H1 (cell line): ENCODE results near the gene PAXX. TPM values are rescaled to one million over a fixed set of nuclear protein-coding genes. Genes with fewer than 3 reads are reported as not detected.
A peak's percentile ranks its signal among the peaks of the same experiment; 100 is the strongest.

Experiments
- CTCF ChIA-PET: fragments of 300-600 bp; sonication (Branson Sonifier 250); formaldehyde crosslinking; loops from one replicate; lab custom pipeline; 2021; ENCODE audit not compliant: partially characterized antibody; lab: Charles Lee
- POLR2A ChIA-PET: fragments of 300-600 bp; sonication (Branson Sonifier 250); formaldehyde crosslinking; loops from one replicate; lab custom pipeline; 2021; ENCODE audit warnings: inconsistent platforms; ENCODE audit not compliant: partially characterized antibody; lab: Charles Lee
- DNase-seq, 2 experiments: peaks; one replicate each; pipeline versions ENCODE4 v3.0.0 to v3.0.0-alpha.2; 2010 to 2022; ENCODE audit warnings: low spot score in 2 of 2, low read depth in 1 of 2, mixed read lengths in 1 of 2
- FAIRE-seq: peaks from 2 replicates; lab custom pipeline; 2011; peaks lifted over from hg19 to GRCh38; lab: Jason Lieb, UNC
- H2AFZ ChIP-seq: 2 replicates; pipeline ENCODE4 v1.8.1; 2012; ENCODE audit warnings: low read length, inconsistent platforms
- H2AK5ac ChIP-seq: 2 replicates; pipeline ENCODE4 v1.6.1; 2013; ENCODE audit warnings: low read depth, low read length
- H2BK120ac ChIP-seq: replicated peaks from 2 replicates; pipeline ENCODE3; 2013; ENCODE audit warnings: low read depth, low read length, inconsistent platforms
- H2BK12ac ChIP-seq: 2 replicates; pipeline ENCODE4 v1.6.1; 2013; ENCODE audit warnings: low read depth, low read length
- H2BK15ac ChIP-seq: 2 replicates; pipeline ENCODE4 v1.6.1; 2013; ENCODE audit warnings: low read length
- H2BK20ac ChIP-seq: 2 replicates; pipeline ENCODE4 v1.6.1; 2013; ENCODE audit warnings: low read length
- H2BK5ac ChIP-seq: 2 replicates; pipeline ENCODE4 v1.6.1; 2013; ENCODE audit warnings: low read depth, low read length
- H3K14ac ChIP-seq: 2 replicates; pipeline ENCODE4 v1.6.1; 2013; ENCODE audit warnings: inconsistent platforms; ENCODE audit not compliant: insufficient read length
- H3K18ac ChIP-seq: 2 replicates; pipeline ENCODE4 v1.6.1; 2013; ENCODE audit warnings: low read length; ENCODE audit errors: extremely low read depth
- H3K23ac ChIP-seq: 2 replicates; pipeline ENCODE4 v1.6.1; 2013; ENCODE audit warnings: inconsistent platforms; ENCODE audit not compliant: insufficient read length
- H3K23me2 ChIP-seq: 2 replicates; pipeline ENCODE4 v1.6.1; 2013; ENCODE audit warnings: low read depth, low read length
- H3K27ac ChIP-seq: 2 replicates; pipeline ENCODE4 v1.6.1; 2011; ENCODE audit warnings: low read depth, low read length, inconsistent platforms
- H3K27me3 ChIP-seq, 4 experiments: replicated peaks in 1 of 4; 1 replicate in 1 of 4; 2 replicates in 3 of 4; pipeline versions ENCODE4 v1.6.1 to v1.8.1; 2011 to 2013; ENCODE audit warnings: low read length in 3 of 4, mild to moderate bottlenecking in 3 of 4, inconsistent platforms in 2 of 4, mixed read lengths in 2 of 4, moderate library complexity in 1 of 4; ENCODE audit not compliant: control insufficient read depth in 3 of 4, insufficient read depth in 3 of 4; ENCODE audit errors: extremely low read depth in 1 of 4
- H3K36me3 ChIP-seq, 4 experiments: 2 replicates each; pipeline versions ENCODE4 v1.6.1 to v1.8.1; 2011 to 2013; ENCODE audit warnings: mild to moderate bottlenecking in 4 of 4, low read length in 3 of 4, moderate library complexity in 2 of 4, control low read depth in 1 of 4, inconsistent platforms in 1 of 4; ENCODE audit not compliant: insufficient read depth in 4 of 4, control insufficient read depth in 2 of 4
- H3K4ac ChIP-seq: replicated peaks from 2 replicates; pipeline ENCODE3; 2013; ENCODE audit warnings: low read length, low read depth, mixed read lengths, inconsistent platforms; ENCODE audit not compliant: insufficient read length
- H3K4me1 ChIP-seq, 4 experiments: replicated peaks in 1 of 4; 1 replicate in 1 of 4; 2 replicates in 3 of 4; pipeline versions ENCODE4 v1.6.1 to v1.8.1; 2011 to 2013; ENCODE audit warnings: low read length in 3 of 4, inconsistent platforms in 2 of 4, mixed read lengths in 1 of 4; ENCODE audit not compliant: insufficient read depth in 4 of 4, control insufficient read depth in 3 of 4
- H3K4me2 ChIP-seq, 2 experiments: 2 replicates each; pipeline versions ENCODE4 v1.6.1 to v1.8.1; 2011 to 2013; ENCODE audit warnings: low read depth in 2 of 2, low read length in 2 of 2, control low read depth in 1 of 2, inconsistent platforms in 1 of 2, mild to moderate bottlenecking in 1 of 2; ENCODE audit not compliant: insufficient read depth in 1 of 2
- H3K4me3 ChIP-seq, 4 experiments: fragments of 200-600, 300-600 bp in 1 of 4; sonication (generic), shearing (Covaris generic), sonication (Bioruptor Twin) in 1 of 4; 2 replicates each; pipeline versions ENCODE4 v1.5.1 to v1.8.1; 2011 to 2016; ENCODE audit warnings: low read length in 4 of 4, low read depth in 3 of 4, control low read depth in 2 of 4, inconsistent platforms in 2 of 4, mild to moderate bottlenecking in 2 of 4, mixed read lengths in 1 of 4, moderate library complexity in 1 of 4; ENCODE audit not compliant: insufficient read depth in 2 of 4; ENCODE audit errors: extremely low read depth in 1 of 4
- H3K56ac ChIP-seq: replicated peaks from 2 replicates; pipeline ENCODE3; 2013; ENCODE audit warnings: low read depth, mild to moderate bottlenecking, mixed read lengths, low read length, inconsistent platforms; ENCODE audit not compliant: insufficient read length
- H3K79me1 ChIP-seq: 2 replicates; pipeline ENCODE4 v1.6.1; 2013; ENCODE audit warnings: low read depth, low read length, control low read depth
- H3K79me2 ChIP-seq, 2 experiments: 2 replicates each; pipeline versions ENCODE4 v1.6.1 to v1.8.1; 2012 to 2013; ENCODE audit warnings: low read length in 2 of 2, mild to moderate bottlenecking in 2 of 2, inconsistent platforms in 1 of 2; ENCODE audit not compliant: insufficient read depth in 2 of 2, control insufficient read depth in 1 of 2
- H3K9ac ChIP-seq, 4 experiments: replicated peaks in 1 of 4; 1 replicate in 1 of 4; 2 replicates in 3 of 4; pipeline versions ENCODE4 v1.6.1 to v1.8.1; 2011 to 2013; ENCODE audit warnings: low read depth in 3 of 4, low read length in 3 of 4, control low read depth in 2 of 4, mild to moderate bottlenecking in 2 of 4, moderate library complexity in 2 of 4, inconsistent platforms in 1 of 4; ENCODE audit errors: extremely low read depth in 1 of 4
- H3K9me3 ChIP-seq, 2 experiments: 2 replicates each; pipeline versions ENCODE4 v1.6.1 to v1.8.1; 2012 to 2013; ENCODE audit warnings: mild to moderate bottlenecking in 2 of 2, moderate library complexity in 2 of 2, control low read depth in 1 of 2, inconsistent platforms in 1 of 2, low read depth in 1 of 2, low read length in 1 of 2, mixed read lengths in 1 of 2; ENCODE audit not compliant: insufficient read depth in 2 of 2
- H4K20me1 ChIP-seq, 2 experiments: replicated peaks in 1 of 2; 2 replicates each; pipeline versions ENCODE3 to v1.8.1; 2011 to 2013; ENCODE audit warnings: inconsistent platforms in 2 of 2, low read length in 2 of 2, mild to moderate bottlenecking in 1 of 2; ENCODE audit not compliant: insufficient read depth in 2 of 2, control insufficient read depth in 1 of 2
- H4K5ac ChIP-seq: 2 replicates; pipeline ENCODE4 v1.6.1; 2013; ENCODE audit warnings: low read length, low read depth, mixed read lengths, inconsistent platforms; ENCODE audit not compliant: insufficient read length
- H4K8ac ChIP-seq: 2 replicates; pipeline ENCODE4 v1.8.0; 2013; ENCODE audit warnings: mild to moderate bottlenecking, moderate library complexity, low read length, inconsistent platforms; ENCODE audit not compliant: insufficient read depth; ENCODE audit errors: extremely low read depth
- H4K91ac ChIP-seq: replicated peaks from 2 replicates; pipeline ENCODE3; 2013; ENCODE audit warnings: low read length, mixed read lengths, inconsistent platforms; ENCODE audit not compliant: insufficient read length
- GABPA ChIP-seq: IDR thresholded peaks from 2 replicates; pipeline ENCODE4 v1.6.1; 2011; ENCODE audit warnings: mild to moderate bottlenecking, low read length, moderate library complexity, borderline replicate concordance; ENCODE audit not compliant: insufficient read depth
- HDAC2 ChIP-seq, 2 experiments: fragments of 300-600 bp in 1 of 2; sonication (generic) in 1 of 2; IDR thresholded peaks; 2 replicates each; pipeline ENCODE4 v1.6.1; 2011 to 2012; ENCODE audit warnings: low read depth in 2 of 2, low read length in 2 of 2, mild to moderate bottlenecking in 2 of 2, moderate library complexity in 2 of 2, borderline replicate concordance in 1 of 2, inconsistent platforms in 1 of 2
- KDM4A ChIP-seq: IDR thresholded peaks from one replicate; pipeline ENCODE4 v1.7.1; 2012; ENCODE audit warnings: low read depth, mild to moderate bottlenecking, moderate library complexity, low read length, inconsistent platforms; ENCODE audit not compliant: severe bottlenecking
- MAFK ChIP-seq: IDR thresholded peaks from 2 replicates; pipeline ENCODE4 v1.6.1; 2012; ENCODE audit warnings: low read depth, mild to moderate bottlenecking, improper control_type of control experiment, low read length
- PHF8 ChIP-seq: fragments of 200-600 bp; sonication (generic); conservative IDR thresholded peaks from 2 replicates; pipeline ENCODE4 v1.7.1; 2012; ENCODE audit warnings: low read depth, mild to moderate bottlenecking, inconsistent platforms, low read length, moderate library complexity
- SIN3A ChIP-seq, 2 experiments: IDR thresholded peaks in 1 of 2; conservative IDR thresholded peaks in 1 of 2; 2 replicates each; pipeline ENCODE4 v1.6.1; 2011 to 2012; ENCODE audit warnings: low read length in 2 of 2, improper control_type of control experiment in 1 of 2, low read depth in 1 of 2, mild to moderate bottlenecking in 1 of 2
- TCF12 ChIP-seq: IDR thresholded peaks from 2 replicates; pipeline ENCODE4 v1.6.1; 2011; ENCODE audit warnings: low read depth, mild to moderate bottlenecking, low read length
- WGBS, 2 experiments: shearing (Covaris generic) in 1 of 2; methylation state at CpG; one replicate each; pipeline versions ENCODE4 v1.1.6 to v1.1.7; 2013 to 2015; ENCODE audit warnings: low lambda C conversion rate in 2 of 2, mixed read lengths in 2 of 2, inconsistent platforms in 1 of 2, low coverage in 1 of 2, missing lambda C conversion rate in 1 of 2; ENCODE audit not compliant: insufficient replicate concordance in 2 of 2, insufficient coverage in 1 of 2, insufficient read length in 1 of 2; ENCODE audit errors: extremely low coverage in 1 of 2, missing lambda C conversion rate in 1 of 2; 5-methylcytosine and 5-hydroxymethylcytosine counted together
- polyA plus RNA-seq, 7 experiments: library from polyadenylated mRNA; depleted of rRNA in 3 of 7; stranded (reverse) in 5 of 7; unstranded in 2 of 7; fragments of >200 nt in 5 of 7; fragments of 200-250 nt in 2 of 7; gene quantifications; 1 replicate in 5 of 7; 2 replicates in 1 of 7; 4 replicates in 1 of 7; pipeline versions ENCODE4 v1.2.1 to v1.2.3, GENCODE V29; 2011 to 2013; ENCODE audit warnings: missing spikeins in 2 of 7, mixed read lengths in 2 of 7
- total RNA-seq: library from RNA; stranded (reverse); fragmentation: NEBNext Ultra II Directional; extraction: Animal tissue kit (Norgen Biotek cat#: 25700); gene quantifications from 2 replicates; pipeline ENCODE4 v1.2.1, GENCODE V29; 2021
- TF ChIP-seq, protein P1 (sequence below): IDR thresholded peaks from 2 replicates; pipeline ENCODE4 v1.6.1; 2011; ENCODE audit warnings: low read depth, mild to moderate bottlenecking, low read length; ENCODE audit not compliant: insufficient read depth

The PAXX gene
- total and polyA plus RNA-seq, 2 of the 8 experiments (the other 6 are each of a cell fraction or from before 2014, with no cell fraction given): 43.4 to 45.9 TPM

DNA sequence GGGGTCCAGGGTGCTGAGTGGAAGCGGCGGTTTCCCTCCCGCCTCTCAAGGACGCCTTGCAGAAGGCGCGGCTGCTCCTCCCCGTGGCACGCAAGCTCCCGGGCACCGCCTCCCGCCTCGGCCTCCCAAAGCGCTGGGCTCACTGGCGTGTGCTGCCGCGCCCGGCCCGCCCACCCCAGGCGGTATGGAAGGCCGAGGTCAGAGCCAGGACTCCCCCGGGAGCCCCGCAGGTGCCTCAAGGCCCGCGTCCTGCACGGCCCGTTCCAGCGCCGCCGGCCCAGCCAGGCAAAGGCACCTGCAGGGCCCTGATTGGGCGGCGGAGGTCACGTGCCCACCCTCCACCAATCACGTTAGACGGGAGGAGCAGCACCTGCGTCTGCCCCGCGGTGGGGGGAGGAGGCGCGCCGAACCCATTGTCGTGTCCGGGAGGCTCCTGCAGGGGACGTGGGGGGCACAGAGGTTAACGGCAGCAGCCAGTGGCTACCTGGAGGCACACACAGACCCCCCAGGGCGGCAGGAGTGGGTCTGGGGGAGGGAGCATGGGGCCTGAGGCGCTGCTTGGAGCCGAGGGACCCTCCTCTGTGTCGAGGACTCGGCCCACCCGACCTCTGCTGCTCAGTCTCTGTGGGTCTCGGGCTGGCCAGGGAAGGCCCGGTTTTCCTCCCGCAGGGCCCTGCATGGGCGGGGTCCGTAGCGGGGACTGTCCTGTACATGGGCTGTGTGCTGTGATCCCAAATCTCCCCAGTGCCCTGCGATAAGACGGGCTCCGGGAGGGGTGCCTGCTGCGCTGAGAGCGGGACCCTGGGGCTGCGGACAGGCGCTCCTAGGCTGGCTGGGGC, 42.2 kb upstream of the PAXX start:
- H3K9ac ChIP-seq: peak overlapping the region in 3 of 4 experiments; percentile 38 to 56 (median 47); a peak in 5 of 7 replicates
- peak overlapping the region; percentile 97 for H3K18ac ChIP-seq
- 0 out of 2 replicates have a peak overlapping the region, but pooled peaks have one; percentile 71 for H2BK12ac ChIP-seq
- H3K4me1 ChIP-seq: peaks cover 0 to 16% (median 11%) of the 10 kb centered on the region in 4 experiments; a peak in 5 of 7 replicates
- FAIRE-seq: no peak
- no peaks in the 10 kb centered on the region for H3K27me3 ChIP-seq
- H3K79me1 ChIP-seq: no peaks in the 10 kb centered on the region
- peak overlapping the region; percentile 78 for H3K4ac ChIP-seq
- peak overlapping the region; percentile 90 for H4K8ac ChIP-seq
- H4K20me1 ChIP-seq: no peaks in the 10 kb centered on the region
- H3K23ac ChIP-seq: no peak overlapping the region
- H2BK15ac ChIP-seq: peak overlapping the region; percentile 88; the same call in 1 of the 2 replicates
- 19% methylated on average over 27 of the region's 63 CpGs; no CpG with 5 or more reads in 1 of the 2 experiments for WGBS, 2 experiments
- H3K14ac ChIP-seq: no peak overlapping the region
- no peaks in the 10 kb centered on the region for H3K9me3 ChIP-seq
- H3K27ac ChIP-seq: peak overlapping the region; percentile 20; the same call in 1 of the 2 replicates
- 0 out of 2 replicates have a peak overlapping the region, but pooled peaks have one; percentile 42 for H2AK5ac ChIP-seq
- DNase-seq: peak; percentile 84 to 99
- POLR2A ChIA-PET: interaction anchor here (0.7 to 1.3 kb wide), 2 partner anchors 43 to 74 kb away, joined by 3 read pairs; no protein-coding TSS in a partner anchor
- H3K79me2 ChIP-seq: no peaks in the 10 kb centered on the region
- no peaks in the 10 kb centered on the region for H3K36me3 ChIP-seq
- peak overlapping the region; percentile 80 for H4K5ac ChIP-seq
- H3K4me3 ChIP-seq: peak overlapping the region; percentile 36 to 55 (median 49)
- H2AFZ ChIP-seq: no peak overlapping the region
- peak overlapping the region; percentile 69 for H3K56ac ChIP-seq
- H4K91ac ChIP-seq: peak overlapping the region; percentile 89
- no peak overlapping the region for H2BK20ac ChIP-seq
- H2BK120ac ChIP-seq: peak overlapping the region; percentile 87
- peak overlapping the region; percentile 93; the same call in 1 of the 2 replicates for H2BK5ac ChIP-seq
- CTCF ChIA-PET: interaction anchor here (3.1 to 3.2 kb wide), 2 partner anchors 26 to 41 kb away, joined by 19 to 31 read pairs; partner anchors contain the start of gene PAXX
- peaks cover 3% of the 10 kb centered on the region; the same call in 1 of the 2 replicates for H3K23me2 ChIP-seq
- H3K4me2 ChIP-seq: peak overlapping the region; percentile 35 to 86
- TF ChIP-seq MAFK (no peak), TCF12 (0 out of 2 replicates have a peak, but pooled peaks have one; percentile 6), PHF8 (peak; percentile 71; the same call in 1 of the 2 replicates), GABPA (0 out of 2 replicates have a peak, but pooled peaks have one; percentile 21), KDM4A (peak; percentile 42), HDAC2 (IDR thresholded peaks at IDR 0.05; ENCODE audit: borderline replicate concordance in 1 of 2, low read depth in 2 of 2, low read length in 2 of 2) (no peak), SIN3A (conservative IDR thresholded peaks at IDR 0.05 in 1 of 2, IDR thresholded peaks at IDR 0.05 in 1 of 2; ENCODE audit: low read depth in 1 of 2, low read length in 2 of 2) (peak in 1 of 2 experiments; percentile 39; a peak in 2 of 4 replicates)
- TF ChIP-seq, protein P1, sequence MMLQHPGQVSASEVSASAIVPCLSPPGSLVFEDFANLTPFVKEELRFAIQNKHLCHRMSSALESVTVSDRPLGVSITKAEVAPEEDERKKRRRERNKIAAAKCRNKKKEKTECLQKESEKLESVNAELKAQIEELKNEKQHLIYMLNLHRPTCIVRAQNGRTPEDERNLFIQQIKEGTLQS: peak; percentile 94
